Fibroblast of lung (primary cell): ENCODE data around the gene ANO6. TPM values are rescaled to one million over a fixed set of nuclear protein-coding genes. Genes with fewer than 3 reads are reported as not detected.

Experiments used
- DNase-seq, 2 donors: peaks; one replicate each; pipeline versions ENCODE4 v3.0.0 to v3.0.0-alpha.2; 2010; ENCODE audit warnings: low read depth in 2 of 2
- H2AFZ ChIP-seq: 2 replicates; pipeline ENCODE4 v1.5.1; 2012; ENCODE audit warnings: low read length, control low read depth, inconsistent platforms
- H3K27ac ChIP-seq: 2 replicates; pipeline ENCODE4 v1.5.1; 2011; ENCODE audit warnings: low read length, control low read depth; ENCODE audit not compliant: insufficient read depth
- H3K27me3 ChIP-seq: 2 replicates; pipeline ENCODE4 v1.5.1; 2011; ENCODE audit warnings: mild to moderate bottlenecking, low read length; ENCODE audit not compliant: control insufficient read depth, insufficient read depth
- H3K36me3 ChIP-seq: 2 replicates; pipeline ENCODE4 v1.5.1; 2011; ENCODE audit warnings: low read length; ENCODE audit not compliant: control insufficient read depth, insufficient read depth
- H3K4me1 ChIP-seq: 2 replicates; pipeline ENCODE4 v1.5.1; 2011; ENCODE audit warnings: low read length; ENCODE audit not compliant: control insufficient read depth, insufficient read depth; ENCODE audit errors: extremely low read depth
- H3K4me2 ChIP-seq: 2 replicates; pipeline ENCODE4 v1.5.1; 2011; ENCODE audit warnings: low read length, control low read depth; ENCODE audit not compliant: insufficient read depth; ENCODE audit errors: extremely low read depth
- H3K4me3 ChIP-seq, 4 experiments: fragments of 200-600 bp in 1 of 4; sonication (generic) in 1 of 4; replicated peaks in 1 of 4; 2 replicates each; pipeline ENCODE4 v1.5.1; 2011 to 2016; ENCODE audit warnings: low read length in 4 of 4, low read depth in 3 of 4, mild to moderate bottlenecking in 3 of 4, control low read depth in 2 of 4, inconsistent platforms in 1 of 4, mixed read lengths in 1 of 4; ENCODE audit not compliant: insufficient read depth in 1 of 4; ENCODE audit errors: control extremely low read depth in 1 of 4
- H3K79me2 ChIP-seq: 2 replicates; pipeline ENCODE4 v1.5.1; 2012; ENCODE audit warnings: mild to moderate bottlenecking, low read length, inconsistent platforms; ENCODE audit not compliant: control insufficient read depth, insufficient read depth
- H3K9ac ChIP-seq: 2 replicates; pipeline ENCODE4 v1.5.1; 2011; ENCODE audit warnings: mild to moderate bottlenecking, low read length, control low read depth; ENCODE audit not compliant: insufficient read depth
- H3K9me3 ChIP-seq: 2 replicates; pipeline ENCODE4 v1.5.1; 2012; ENCODE audit warnings: low read depth, low read length; ENCODE audit not compliant: control insufficient read depth, insufficient read depth
- H4K20me1 ChIP-seq: 2 replicates; pipeline ENCODE4 v1.5.1; 2011; ENCODE audit warnings: low read length; ENCODE audit not compliant: control insufficient read depth, insufficient read depth; ENCODE audit errors: extremely low read depth
- EZH2 ChIP-seq: IDR thresholded peaks from 2 replicates; pipeline ENCODE4 v1.5.1; 2012; ENCODE audit warnings: low read length, control low read depth, mild to moderate bottlenecking; ENCODE audit errors: missing control alignments
- polyA plus RNA-seq, 2 donors: library from polyadenylated mRNA; depleted of rRNA in 1 of 2; stranded (reverse) in 1 of 2; unstranded in 1 of 2; fragments of >200 nt; gene quantifications; 2 replicates each; pipeline ENCODE4 v1.2.1, GENCODE V29; 2011 to 2012; ENCODE audit warnings: missing spikeins in 1 of 2
- total RNA-seq: library from RNA; depleted of rRNA; stranded (reverse); fragments of >200 nt; gene quantifications from 2 replicates; pipeline ENCODE4 v1.2.1, GENCODE V29; 2014
- TF ChIP-seq, protein P1 (sequence below), 2 donors: IDR thresholded peaks in 1 of 2; conservative IDR thresholded peaks in 1 of 2; 1 replicate in 1 of 2; 2 replicates in 1 of 2; pipeline ENCODE4 v1.5.1; 2011 to 2012; ENCODE audit warnings: low read length in 2 of 2, control low read depth in 1 of 2, inconsistent platforms in 1 of 2, low read depth in 1 of 2, mild to moderate bottlenecking in 1 of 2

The ANO6 gene
- total and polyA plus RNA-seq, 2 donors (not counting 1 experiment from before 2014, with no cell fraction given): 59.1 to 69.1 TPM

DNA sequence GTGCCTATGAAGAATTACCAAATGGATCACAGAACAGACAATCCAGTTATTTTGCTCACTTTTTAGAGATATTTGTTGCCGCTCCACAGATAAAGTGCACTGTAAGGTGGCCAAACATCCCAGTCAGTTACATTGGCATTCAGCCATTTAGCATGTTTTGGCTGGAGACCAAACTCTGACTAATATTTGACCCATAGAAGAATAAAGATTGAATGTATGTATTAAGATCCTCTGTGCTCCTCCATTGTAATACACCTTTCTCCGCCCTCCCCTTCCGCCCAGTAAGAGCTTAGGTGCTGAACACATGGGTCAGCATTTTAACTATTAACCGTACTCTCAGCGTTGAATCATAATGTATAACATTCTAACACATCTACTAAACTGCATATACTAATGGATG is 163.4 kb downstream of the ANO6 start:
- Histone ChIP-seq H3K36me3 (no peaks in the 10 kb centered on the region), H4K20me1 (no peaks in the 10 kb centered on the region), H3K27ac (no peak overlapping the region), H3K9ac (no peak overlapping the region), H2AFZ (no peak overlapping the region), H3K27me3 (no peaks in the 10 kb centered on the region), H3K4me1 (peaks cover 2% of the 10 kb centered on the region), H3K9me3 (no peaks in the 10 kb centered on the region), H3K4me2 (no peak overlapping the region), H3K4me3 (no peak overlapping the region), H3K79me2 (no peaks in the 10 kb centered on the region)
- DNase-seq: peak; percentile 17 to 61
- TF ChIP-seq, protein P1, sequence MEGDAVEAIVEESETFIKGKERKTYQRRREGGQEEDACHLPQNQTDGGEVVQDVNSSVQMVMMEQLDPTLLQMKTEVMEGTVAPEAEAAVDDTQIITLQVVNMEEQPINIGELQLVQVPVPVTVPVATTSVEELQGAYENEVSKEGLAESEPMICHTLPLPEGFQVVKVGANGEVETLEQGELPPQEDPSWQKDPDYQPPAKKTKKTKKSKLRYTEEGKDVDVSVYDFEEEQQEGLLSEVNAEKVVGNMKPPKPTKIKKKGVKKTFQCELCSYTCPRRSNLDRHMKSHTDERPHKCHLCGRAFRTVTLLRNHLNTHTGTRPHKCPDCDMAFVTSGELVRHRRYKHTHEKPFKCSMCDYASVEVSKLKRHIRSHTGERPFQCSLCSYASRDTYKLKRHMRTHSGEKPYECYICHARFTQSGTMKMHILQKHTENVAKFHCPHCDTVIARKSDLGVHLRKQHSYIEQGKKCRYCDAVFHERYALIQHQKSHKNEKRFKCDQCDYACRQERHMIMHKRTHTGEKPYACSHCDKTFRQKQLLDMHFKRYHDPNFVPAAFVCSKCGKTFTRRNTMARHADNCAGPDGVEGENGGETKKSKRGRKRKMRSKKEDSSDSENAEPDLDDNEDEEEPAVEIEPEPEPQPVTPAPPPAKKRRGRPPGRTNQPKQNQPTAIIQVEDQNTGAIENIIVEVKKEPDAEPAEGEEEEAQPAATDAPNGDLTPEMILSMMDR (conservative IDR thresholded peaks at IDR 0.05 in 1 of 2, IDR thresholded peaks at IDR 0.05 in 1 of 2; ENCODE audit: low read depth in 1 of 2, low read length in 2 of 2): no peak
- TF ChIP-seq EZH2: no peak

DNA sequence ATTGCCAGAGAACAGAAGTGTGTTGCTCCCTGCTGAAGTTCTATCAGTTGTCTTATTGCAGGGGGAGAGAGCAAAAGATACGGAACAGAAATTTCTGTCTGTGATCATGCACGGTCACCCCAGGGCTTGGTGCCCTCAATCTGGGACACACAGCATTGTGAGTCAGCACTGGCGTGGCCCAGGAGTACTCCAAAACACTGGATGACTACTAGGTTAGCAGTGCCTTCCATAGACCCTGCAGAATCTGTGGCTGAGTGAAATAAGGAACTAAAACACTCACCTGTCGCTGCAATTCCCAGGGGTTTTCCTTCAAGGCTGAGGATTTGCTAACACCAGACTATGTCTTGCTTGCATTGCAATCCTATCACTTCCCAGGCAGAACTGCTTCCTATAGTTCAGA is 165.5 kb downstream of the ANO6 start:
- Histone ChIP-seq H3K79me2 (no peaks in the 10 kb centered on the region), H4K20me1 (no peaks in the 10 kb centered on the region), H3K4me3 (no peak overlapping the region), H3K4me1 (peaks cover 2% of the 10 kb centered on the region), H3K4me2 (no peak overlapping the region), H3K27ac (no peak overlapping the region), H2AFZ (no peak overlapping the region), H3K9me3 (no peaks in the 10 kb centered on the region), H3K36me3 (no peaks in the 10 kb centered on the region), H3K27me3 (no peaks in the 10 kb centered on the region), H3K9ac (no peak overlapping the region)
- TF ChIP-seq EZH2: no peak
- TF ChIP-seq, protein P1 (conservative IDR thresholded peaks at IDR 0.05 in 1 of 2, IDR thresholded peaks at IDR 0.05 in 1 of 2; ENCODE audit: low read depth in 1 of 2, low read length in 2 of 2): no peak
- DNase-seq: no peak

DNA sequence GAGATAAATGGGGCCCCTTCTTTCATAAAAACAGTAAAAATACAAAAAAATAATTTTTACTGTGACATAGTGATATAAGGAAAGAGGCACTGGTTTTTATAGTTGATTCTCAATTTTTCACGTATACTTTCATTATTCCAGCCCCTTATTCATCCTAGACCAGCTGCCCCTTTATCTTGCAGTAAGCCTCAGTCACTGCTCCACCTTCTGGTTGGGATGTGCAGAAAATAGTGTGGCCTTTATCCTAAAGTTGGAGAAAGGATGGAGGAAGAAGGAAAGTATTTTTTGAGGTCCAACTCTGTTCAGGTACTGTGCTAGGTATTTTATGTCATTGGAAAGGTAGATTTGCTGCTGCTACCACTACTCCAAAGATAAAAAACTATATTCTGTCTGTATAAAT is 172.7 kb downstream of the ANO6 start:
- H3K79me2 ChIP-seq: no peaks in the 10 kb centered on the region
- no peaks in the 10 kb centered on the region for H3K36me3 ChIP-seq
- no peaks in the 10 kb centered on the region for H3K9me3 ChIP-seq
- no peak overlapping the region for H3K4me3 ChIP-seq
- no peak overlapping the region for H3K27ac ChIP-seq
- DNase-seq: peak; percentile 50 to 75
- no peaks in the 10 kb centered on the region for H4K20me1 ChIP-seq
- no peak overlapping the region for H3K4me2 ChIP-seq
- no peak overlapping the region for H3K9ac ChIP-seq
- TF ChIP-seq, protein P1 (conservative IDR thresholded peaks at IDR 0.05 in 1 of 2, IDR thresholded peaks at IDR 0.05 in 1 of 2; ENCODE audit: low read depth in 1 of 2, low read length in 2 of 2): peak; percentile 82 to 89
- TF ChIP-seq EZH2: no peak
- H2AFZ ChIP-seq: no peak overlapping the region
- H3K4me1 ChIP-seq: no peaks in the 10 kb centered on the region
- no peaks in the 10 kb centered on the region for H3K27me3 ChIP-seq
